ENCODE measurements around the gene STRBP.

GRCh38 chr9:123260340-123260739, 8.0 kb downstream of the STRBP start:
- TF ChIP-seq CTCF (IDR thresholded peaks at IDR 0.05) (no peak), POLR2A (IDR thresholded peaks at IDR 0.05) (no peak)
